ENCODE measurements around the gene ORC3.
"Not testable (repeated sequence)": the region's sequence is repeated elsewhere in the genome, so short reads cannot be mapped to it uniquely, and the experiment has no call there.

ORC3 gene

GRCh38 chr6:87590990-87591389, 1.1 kb downstream of the ORC3 start:
- H3K4me2 ChIP-seq (ENCODE audit: insufficient read depth, low read length) = peak overlapping the region; percentile 92
- H3K9me3 ChIP-seq (ENCODE audit: insufficient read depth, low read length, severe bottlenecking) = no peaks in the 10 kb centered on the region
- peaks cover 43% of the 10 kb centered on the region for H3K4me1 ChIP-seq (ENCODE audit: insufficient read depth, low read length)
- ATAC-seq (ENCODE audit: insufficient read depth, low read depth) (no peak), DNase-seq (no peak)
- peaks cover 10% of the 10 kb centered on the region; the same call in 1 of the 2 replicates for H4K20me1 ChIP-seq (ENCODE audit: insufficient read depth, low read length)
- H3K36me3 ChIP-seq (ENCODE audit: insufficient read depth, low read length) = peaks cover 37% of the 10 kb centered on the region
- peak overlapping the region; percentile 74 for H3K9ac ChIP-seq (ENCODE audit: low read depth, low read length)
- no peaks in the 10 kb centered on the region for H3K27me3 ChIP-seq (ENCODE audit: insufficient read depth, low read length, poor library complexity)
- H3K27ac ChIP-seq (ENCODE audit: low read length) = peak overlapping the region; percentile 87
- H3K79me2 ChIP-seq (ENCODE audit: insufficient read depth, low read length) = peaks cover 82% of the 10 kb centered on the region
- peak overlapping the region; percentile 78 to 94 for H3K4me3 ChIP-seq (ENCODE audit: low read depth in 1 of 2, low read length in 2 of 2)
- H2AFZ ChIP-seq (ENCODE audit: low read depth, low read length) = no peak overlapping the region
- no peak for TF ChIP-seq CTCF (IDR thresholded peaks at IDR 0.05; ENCODE audit: borderline replicate concordance, extremely low read depth, low read length, poor library complexity, severe bottlenecking)
- TF ChIP-seq EZH2 (IDR thresholded peaks at IDR 0.05; ENCODE audit: borderline replicate concordance, low read depth, low read length, severe bottlenecking) = no peak

- H3K27me3 ChIP-seq (ENCODE audit: insufficient read depth, low read length, poor library complexity) = no peaks in the 10 kb centered on the region
- no peaks in the 10 kb centered on the region for H3K9me3 ChIP-seq (ENCODE audit: insufficient read depth, low read length, severe bottlenecking)
- H3K79me2 ChIP-seq (ENCODE audit: insufficient read depth, low read length) = no peaks in the 10 kb centered on the region; the same call in 1 of the 2 replicates
- TF ChIP-seq EZH2 (IDR thresholded peaks at IDR 0.05; ENCODE audit: borderline replicate concordance, low read depth, low read length, severe bottlenecking) (no peak), CTCF (IDR thresholded peaks at IDR 0.05; ENCODE audit: borderline replicate concordance, extremely low read depth, low read length, poor library complexity, severe bottlenecking) (no peak)
- no peak overlapping the region for H3K4me3 ChIP-seq (ENCODE audit: low read depth in 1 of 2, low read length in 2 of 2)
- no peak for ATAC-seq (ENCODE audit: insufficient read depth, low read depth)
- H2AFZ ChIP-seq (ENCODE audit: low read depth, low read length) = no peak overlapping the region
- H3K27ac ChIP-seq (ENCODE audit: low read length) = no peak overlapping the region
- H3K36me3 ChIP-seq (ENCODE audit: insufficient read depth, low read length) = peaks cover 25% of the 10 kb centered on the region
- no peak overlapping the region for H3K4me2 ChIP-seq (ENCODE audit: insufficient read depth, low read length)
- no peak overlapping the region for H3K9ac ChIP-seq (ENCODE audit: low read depth, low read length)
- DNase-seq = no peak
- H4K20me1 ChIP-seq (ENCODE audit: insufficient read depth, low read length) = no peaks in the 10 kb centered on the region
- H3K4me1 ChIP-seq (ENCODE audit: insufficient read depth, low read length) = no peaks in the 10 kb centered on the region
Measured at GRCh38 chr6:87600576-87600975, 10.6 kb downstream of the ORC3 start.

- Histone ChIP-seq H3K79me2 (ENCODE audit: insufficient read depth, low read length) (no peaks in the 10 kb centered on the region), H3K4me1 (ENCODE audit: insufficient read depth, low read length) (no peaks in the 10 kb centered on the region), H3K27ac (ENCODE audit: low read length) (no peak overlapping the region), H2AFZ (ENCODE audit: low read depth, low read length) (no peak overlapping the region), H3K36me3 (ENCODE audit: insufficient read depth, low read length) (peaks cover 41% of the 10 kb centered on the region), H3K9ac (ENCODE audit: low read depth, low read length) (no peak overlapping the region), H3K27me3 (ENCODE audit: insufficient read depth, low read length, poor library complexity) (no peaks in the 10 kb centered on the region), H3K9me3 (ENCODE audit: insufficient read depth, low read length, severe bottlenecking) (no peaks in the 10 kb centered on the region), H3K4me3 (ENCODE audit: low read depth in 1 of 2, low read length in 2 of 2) (no peak overlapping the region), H3K4me2 (ENCODE audit: insufficient read depth, low read length) (no peak overlapping the region), H4K20me1 (ENCODE audit: insufficient read depth, low read length) (no peaks in the 10 kb centered on the region)
- TF ChIP-seq EZH2 (IDR thresholded peaks at IDR 0.05; ENCODE audit: borderline replicate concordance, low read depth, low read length, severe bottlenecking) (no peak), CTCF (IDR thresholded peaks at IDR 0.05; ENCODE audit: borderline replicate concordance, extremely low read depth, low read length, poor library complexity, severe bottlenecking) (no peak)
- DNase-seq (no peak), ATAC-seq (ENCODE audit: insufficient read depth, low read depth) (no peak)
Measured at GRCh38 chr6:87606199-87606598, 16.3 kb downstream of the ORC3 start.

GRCh38 chr6:87608802-87609201, 18.9 kb downstream of the ORC3 start:
- Histone ChIP-seq H3K36me3 (ENCODE audit: insufficient read depth, low read length) (peaks cover 50% of the 10 kb centered on the region), H3K9me3 (ENCODE audit: insufficient read depth, low read length, severe bottlenecking) (no peaks in the 10 kb centered on the region), H4K20me1 (ENCODE audit: insufficient read depth, low read length) (no peaks in the 10 kb centered on the region), H3K79me2 (ENCODE audit: insufficient read depth, low read length) (no peaks in the 10 kb centered on the region), H3K4me1 (ENCODE audit: insufficient read depth, low read length) (no peaks in the 10 kb centered on the region), H3K4me2 (ENCODE audit: insufficient read depth, low read length) (no peak overlapping the region), H2AFZ (ENCODE audit: low read depth, low read length) (no peak overlapping the region), H3K27me3 (ENCODE audit: insufficient read depth, low read length, poor library complexity) (no peaks in the 10 kb centered on the region), H3K27ac (ENCODE audit: low read length) (no peak overlapping the region), H3K4me3 (ENCODE audit: low read depth in 1 of 2, low read length in 2 of 2) (no peak overlapping the region), H3K9ac (ENCODE audit: low read depth, low read length) (no peak overlapping the region)
- TF ChIP-seq EZH2 (IDR thresholded peaks at IDR 0.05; ENCODE audit: borderline replicate concordance, low read depth, low read length, severe bottlenecking) (no peak), CTCF (IDR thresholded peaks at IDR 0.05; ENCODE audit: borderline replicate concordance, extremely low read depth, low read length, poor library complexity, severe bottlenecking) (no peak)
- DNase-seq (no peak), ATAC-seq (ENCODE audit: insufficient read depth, low read depth) (no peak)

GRCh38 chr6:87613018-87613417, 23.1 kb downstream of the ORC3 start:
- H3K27ac ChIP-seq (ENCODE audit: low read length); H3K4me1 ChIP-seq (ENCODE audit: insufficient read depth, low read length); H4K20me1 ChIP-seq (ENCODE audit: insufficient read depth, low read length); H3K79me2 ChIP-seq (ENCODE audit: insufficient read depth, low read length); H3K4me3 ChIP-seq (ENCODE audit: low read depth in 1 of 2, low read length in 2 of 2); H3K27me3 ChIP-seq (ENCODE audit: insufficient read depth, low read length, poor library complexity); H2AFZ ChIP-seq (ENCODE audit: low read depth, low read length); H3K9me3 ChIP-seq (ENCODE audit: insufficient read depth, low read length, severe bottlenecking); H3K9ac ChIP-seq (ENCODE audit: low read depth, low read length); H3K4me2 ChIP-seq (ENCODE audit: insufficient read depth, low read length); ATAC-seq (ENCODE audit: insufficient read depth, low read depth); DNase-seq: not testable (repeated sequence)
- peaks cover 48% of the 10 kb centered on the region for H3K36me3 ChIP-seq (ENCODE audit: insufficient read depth, low read length)

Data from DND-41 (cell line).